HG03571 (cell line): Measurements from ENCODE around the gene ZBTB34.

ENCODE experiments used
- ATAC-seq: cut with Tn5 transposase; IDR thresholded peaks from one replicate; pipeline ENCODE4 v1.9.1; 2021; ENCODE audit not compliant: unreplicated experiment

The ZBTB34 gene

GRCh38 chr9:126842977-126843799, 17.3 kb upstream of the ZBTB34 start:
- no peak for ATAC-seq

GRCh38 chr9:126844085-126844484, 16.4 kb upstream of the ZBTB34 start:
- ATAC-seq = no peak

- ATAC-seq = no peak
These were observed 13.4 kb upstream of the ZBTB34 start for GRCh38 chr9:126847051-126847450.

GRCh38 chr9:126849591-126850225, 10.7 kb upstream of the ZBTB34 start:
- ATAC-seq = no peak

- no peak for ATAC-seq
These were observed 9.1 kb upstream of the ZBTB34 start for GRCh38 chr9:126851286-126851880.

GRCh38 chr9:126852086-126852688, 8.3 kb upstream of the ZBTB34 start:
- no peak for ATAC-seq

- ATAC-seq = no peak
These were observed 6.8 kb upstream of the ZBTB34 start for GRCh38 chr9:126853667-126854066.

GRCh38 chr9:126854734-126855133, 5.7 kb upstream of the ZBTB34 start:
- no peak for ATAC-seq

- no peak for ATAC-seq
These were observed 4.0 kb upstream of the ZBTB34 start for GRCh38 chr9:126856326-126856877.

- no peak for ATAC-seq
These were observed 3.0 kb upstream of the ZBTB34 start for GRCh38 chr9:126857261-126857960.

- ATAC-seq = no peak
These were observed 1.3 kb upstream of the ZBTB34 start for GRCh38 chr9:126859111-126859510.

- ATAC-seq = peak; percentile 34
These were observed 473 bp downstream of the ZBTB34 start for GRCh38 chr9:126860757-126861466.

- ATAC-seq = no peak
These were observed 1.3 kb downstream of the ZBTB34 start for GRCh38 chr9:126861707-126862103.

GRCh38 chr9:126862104-126862761, 1.8 kb downstream of the ZBTB34 start:
- no peak for ATAC-seq

- no peak for ATAC-seq
These were observed 4.3 kb downstream of the ZBTB34 start for GRCh38 chr9:126864771-126865170.

GRCh38 chr9:126869368-126869767, 8.9 kb downstream of the ZBTB34 start:
- no peak for ATAC-seq

GRCh38 chr9:126872516-126872915, 12.1 kb downstream of the ZBTB34 start:
- no peak for ATAC-seq

GRCh38 chr9:126874546-126875314, 14.3 kb downstream of the ZBTB34 start:
- no peak for ATAC-seq
